Anterior cingulate cortex (tissue), 58 donors: ENCODE data around the gene MIPEP.
A peak's percentile ranks its signal among the peaks of the same experiment; 100 is the strongest.
"Not testable (repeated sequence)": the region's sequence is repeated elsewhere in the genome, so short reads cannot be mapped to it uniquely, and the experiment has no call there.

Experiments
- DNase-seq, 58 donors: peaks; one replicate each; lab custom pipeline; 2025; lab: John Stamatoyannopoulos, UW

Gene MIPEP

DNA sequence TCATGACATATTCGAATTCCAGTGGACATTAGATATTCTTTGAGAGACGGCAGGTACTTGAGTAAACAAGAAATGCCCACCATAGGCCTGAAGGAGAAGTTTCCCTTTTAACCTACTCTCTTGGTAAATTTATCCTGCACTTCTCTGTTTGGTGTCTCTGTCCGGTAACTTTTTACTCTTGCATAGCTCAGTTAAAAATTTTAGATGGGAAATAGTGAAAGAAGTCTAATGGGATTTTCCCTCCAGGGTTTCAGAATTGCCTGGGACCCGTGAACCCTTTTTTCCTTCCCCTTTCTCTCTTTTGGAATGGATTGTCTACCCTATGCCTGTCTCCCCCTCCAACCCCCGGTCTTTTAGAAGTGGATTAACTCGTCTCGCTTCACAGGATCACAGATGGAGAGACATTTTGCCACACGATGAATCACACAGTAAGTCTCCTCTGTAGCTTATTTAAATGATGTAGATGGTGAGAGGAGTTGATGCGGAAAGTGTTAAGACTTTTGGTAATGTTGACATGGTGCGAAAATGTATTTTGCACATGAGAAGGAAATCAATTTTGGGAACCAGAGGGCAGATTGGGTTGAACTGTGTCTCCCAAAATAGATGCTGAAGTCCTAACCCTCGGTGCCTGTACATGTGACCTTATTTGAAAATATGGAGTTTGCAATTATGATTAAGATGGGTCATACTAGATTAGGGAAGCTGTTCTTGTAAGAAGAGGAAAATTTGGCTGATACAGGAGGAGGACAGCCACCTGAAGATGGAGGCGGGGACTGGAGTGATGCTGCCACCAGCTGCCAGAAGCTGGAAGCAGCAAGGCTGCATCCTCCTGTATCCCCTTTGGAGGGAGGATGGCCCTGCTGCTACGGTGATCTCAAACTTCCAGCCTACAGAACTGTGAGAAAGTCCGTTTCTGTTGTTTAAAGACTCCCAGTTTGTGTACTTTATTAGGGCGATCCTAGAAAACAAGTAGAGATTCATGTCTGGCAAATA, 711 bp upstream of the MIPEP start:
- peak in 10 of 58 donors; percentile 3 to 49 (median 34) for DNase-seq

DNA sequence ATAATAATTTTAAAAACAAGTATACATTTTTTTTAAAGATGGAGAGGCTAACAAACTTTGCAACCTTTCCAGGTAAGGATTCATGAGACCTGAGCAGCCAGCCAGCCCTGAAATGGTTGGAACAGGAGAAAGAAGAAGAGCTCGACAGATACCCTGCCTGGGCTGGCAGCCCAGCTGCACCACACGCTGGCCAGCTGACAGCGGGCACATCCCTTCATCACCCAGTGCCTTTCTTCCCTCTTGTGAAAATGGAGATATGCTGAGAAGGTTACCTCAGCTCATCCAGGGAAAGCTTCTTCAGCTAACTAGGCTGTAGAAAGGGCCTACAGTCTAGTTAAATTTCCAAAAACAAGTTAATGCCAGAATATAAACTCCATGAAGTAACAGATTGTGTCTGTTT, 4.8 kb downstream of the MIPEP start:
- peak in 6 of 58 donors; percentile 7 to 23 (median 15) for DNase-seq

DNA sequence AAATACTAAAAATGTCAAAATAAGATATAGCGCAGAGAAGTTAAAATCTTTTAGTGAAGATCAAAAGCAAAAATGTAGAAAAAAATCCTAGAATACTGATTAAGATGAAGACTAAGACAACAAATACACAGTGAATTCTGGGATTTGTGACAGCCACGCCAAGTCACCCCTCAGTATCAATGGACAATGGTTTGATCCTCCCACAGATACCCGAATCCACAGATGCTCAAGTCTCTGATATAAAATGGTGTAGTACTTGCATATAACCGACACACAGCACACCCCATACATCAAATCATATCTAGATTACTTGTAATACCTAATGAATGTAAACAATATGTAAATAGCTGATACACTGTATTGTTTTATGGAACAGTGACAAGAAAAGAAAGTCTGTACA, 5.9 kb downstream of the MIPEP start:
- DNase-seq, result peak in 3 of 58 donors; percentile 13 to 23 (median 14)

DNA sequence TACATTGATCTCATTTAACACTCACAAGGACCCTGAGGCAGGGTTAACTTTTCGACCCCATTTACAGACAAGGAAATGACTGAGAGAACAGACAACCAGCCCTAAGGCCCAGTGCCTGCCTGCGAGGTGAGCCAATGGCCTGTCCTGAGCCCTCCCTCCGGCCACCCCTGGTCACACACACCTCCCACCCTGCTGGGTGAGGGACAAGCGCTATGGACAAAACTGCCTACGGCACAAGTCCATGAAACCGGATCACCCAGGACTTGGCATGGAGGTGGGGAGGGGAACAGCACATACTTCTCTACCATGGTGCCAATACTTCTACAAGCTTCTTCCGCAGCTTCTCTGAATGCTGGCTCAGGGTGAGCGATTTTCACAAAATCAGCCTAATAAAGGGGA, 7.8 kb downstream of the MIPEP start:
- not testable (repeated sequence) for DNase-seq

DNA sequence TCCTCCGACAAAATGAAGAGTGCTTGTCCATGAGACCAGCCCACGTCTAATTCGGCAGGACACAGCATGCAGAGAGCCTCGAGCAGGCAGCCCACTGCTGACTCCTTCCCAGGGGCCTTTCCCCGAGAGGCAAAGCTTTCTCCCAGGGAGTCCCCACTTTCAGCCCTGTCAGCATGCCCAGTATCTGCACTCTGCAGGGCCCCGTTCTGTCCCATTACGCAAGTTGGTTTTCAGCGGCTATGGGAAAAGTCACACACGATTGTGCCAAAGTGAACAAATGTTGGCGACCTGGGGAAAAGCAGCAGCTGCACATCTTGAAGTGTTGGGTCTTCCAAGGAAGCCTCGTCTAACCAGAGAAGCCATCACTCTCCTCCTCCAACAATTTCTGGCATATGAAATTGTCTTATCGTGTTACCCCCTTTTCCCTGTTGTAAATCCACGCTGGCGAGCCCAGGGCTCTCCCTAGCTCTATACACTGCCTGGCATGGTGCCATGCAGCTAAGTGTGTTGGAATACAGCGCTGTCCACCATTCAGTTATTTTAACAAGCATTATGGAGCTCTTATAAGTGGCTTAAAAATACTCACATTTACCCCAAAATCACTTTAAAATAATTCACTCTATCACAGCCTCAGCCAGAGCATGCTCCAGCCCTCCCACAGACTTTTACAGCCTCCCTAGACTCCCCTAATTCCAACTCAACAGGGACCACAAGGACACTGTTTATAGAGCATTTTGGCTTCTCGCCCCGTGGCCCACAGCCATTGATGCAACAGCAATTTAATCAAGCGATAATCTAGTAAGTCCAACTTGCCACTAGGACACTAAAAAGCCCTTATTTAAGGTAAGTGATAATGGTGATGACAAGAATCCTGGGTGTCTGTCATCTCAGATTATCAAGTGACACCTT, 8.5 kb downstream of the MIPEP start:
- peak in 1 of 58 donors; percentile 12 for DNase-seq

DNA sequence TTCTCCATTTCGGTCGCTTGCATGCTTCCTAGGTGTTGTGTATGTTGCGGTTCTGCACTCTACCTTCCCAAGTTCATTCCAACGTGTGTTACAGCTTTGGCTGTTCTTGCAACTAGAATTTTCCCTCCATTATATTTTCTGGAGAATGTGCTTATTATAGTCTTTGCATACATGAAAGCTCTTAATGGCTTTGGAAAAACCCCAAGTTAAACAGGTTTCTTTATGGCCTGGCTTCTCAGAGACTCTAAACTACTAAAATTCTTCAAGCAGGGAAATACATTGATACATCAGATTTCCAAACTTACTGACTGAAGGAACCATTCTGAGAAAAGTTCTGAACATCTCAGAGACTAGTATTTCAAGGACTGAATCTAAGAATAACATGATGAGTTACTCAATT, 11.9 kb downstream of the MIPEP start:
- no peak for DNase-seq

DNA sequence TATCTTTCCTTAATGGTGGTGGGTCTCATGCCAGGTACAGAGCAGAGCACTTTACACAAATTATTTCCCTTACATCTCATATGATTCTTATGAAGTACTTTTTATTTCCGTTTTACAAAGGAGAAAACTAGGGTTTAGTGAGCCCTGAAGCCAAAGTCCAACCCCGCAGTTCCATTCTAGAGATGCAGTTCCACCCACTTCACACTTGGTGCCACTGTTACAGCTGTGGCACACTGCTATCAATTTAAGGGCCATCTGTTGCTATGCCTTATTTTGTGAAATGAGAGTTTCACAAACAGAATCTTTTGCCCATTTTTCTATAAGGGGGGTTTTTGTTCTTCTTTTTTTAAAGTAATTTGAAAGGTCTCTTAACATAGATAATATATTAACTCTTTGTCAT, 12.9 kb downstream of the MIPEP start:
- peak in 4 of 58 donors; percentile 2 to 40 (median 19) for DNase-seq

DNA sequence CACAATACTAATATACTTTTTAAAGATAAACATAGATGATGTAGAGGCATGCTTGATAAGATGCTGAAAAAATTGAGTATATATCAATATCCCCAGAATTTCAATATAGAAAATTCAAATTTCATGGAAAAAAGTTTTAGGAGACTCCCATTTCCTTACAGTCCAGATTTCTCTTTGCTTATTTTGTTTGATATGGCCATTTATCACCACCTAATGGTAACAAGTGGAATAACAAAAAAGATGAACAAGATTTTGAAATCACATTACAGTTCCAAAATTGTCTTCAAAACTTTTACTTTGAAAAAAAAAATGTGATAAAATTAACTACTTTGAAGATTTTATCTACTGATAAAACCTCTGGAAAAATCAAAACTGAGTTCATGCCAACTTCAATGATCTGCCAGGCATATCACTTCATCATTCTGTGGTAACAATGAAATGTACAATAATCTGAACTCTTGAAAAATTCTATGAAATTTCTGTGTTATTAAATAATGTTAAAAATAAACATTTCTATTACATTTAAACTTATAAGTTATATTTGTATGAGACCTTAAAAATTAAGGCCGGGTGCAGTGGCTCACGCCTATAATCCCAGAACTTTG, 17.5 kb downstream of the MIPEP start:
- DNase-seq, result no peak

DNA sequence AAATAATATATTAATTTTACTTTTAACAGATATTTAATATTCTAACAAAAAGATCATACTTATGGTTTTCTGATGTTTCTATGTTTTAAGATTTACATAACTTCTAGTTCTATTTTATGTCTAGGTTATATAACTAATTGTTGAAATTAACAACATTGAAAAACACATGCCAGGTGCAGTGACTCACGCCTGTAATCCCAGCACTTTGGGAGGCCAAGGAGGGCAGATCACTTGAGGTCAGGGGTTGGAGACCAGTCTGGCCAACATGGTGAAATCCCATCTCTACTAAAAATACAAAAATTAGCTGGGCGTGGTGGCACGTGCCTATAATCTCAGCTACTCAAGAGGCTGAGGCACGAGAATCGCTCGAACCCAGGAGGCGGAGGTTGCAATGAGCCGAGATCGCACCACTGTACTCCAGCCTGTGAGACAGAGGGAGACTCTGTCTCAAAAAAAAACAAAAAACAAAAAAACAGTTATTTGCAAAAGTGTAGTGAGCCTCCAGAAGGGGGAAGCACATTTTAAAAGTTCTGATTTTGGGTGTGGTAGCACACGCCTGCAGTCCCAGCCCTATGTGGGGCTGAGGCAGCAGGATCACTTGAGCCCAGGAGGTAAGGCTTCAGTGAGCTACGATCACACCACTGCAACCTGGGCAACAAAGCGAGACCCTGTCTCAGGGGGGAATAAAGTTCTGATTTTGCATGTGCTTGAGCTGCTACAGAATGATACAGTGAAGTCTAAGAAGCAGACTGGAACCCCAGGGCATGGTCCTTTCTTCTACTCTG, 18.7 kb downstream of the MIPEP start:
- DNase-seq, result no peak

DNA sequence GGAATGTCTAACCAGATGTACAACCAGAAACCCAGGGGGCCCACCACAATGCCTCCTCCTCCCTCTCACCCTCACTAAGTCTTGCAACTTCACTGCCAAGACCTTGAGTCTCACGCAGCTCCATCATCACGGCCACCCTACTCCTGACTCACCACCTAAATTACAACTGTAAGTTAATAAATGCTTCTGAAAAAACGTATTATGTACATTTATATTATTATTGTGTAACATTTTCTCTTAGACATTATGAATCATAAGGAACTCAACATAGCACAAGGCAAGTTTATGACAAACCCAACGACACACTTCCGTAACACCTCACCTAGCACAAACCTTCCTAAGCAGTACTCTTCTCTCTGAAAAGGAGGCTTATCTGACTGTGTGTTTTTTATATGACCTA, 20.7 kb downstream of the MIPEP start:
- no peak for DNase-seq

DNA sequence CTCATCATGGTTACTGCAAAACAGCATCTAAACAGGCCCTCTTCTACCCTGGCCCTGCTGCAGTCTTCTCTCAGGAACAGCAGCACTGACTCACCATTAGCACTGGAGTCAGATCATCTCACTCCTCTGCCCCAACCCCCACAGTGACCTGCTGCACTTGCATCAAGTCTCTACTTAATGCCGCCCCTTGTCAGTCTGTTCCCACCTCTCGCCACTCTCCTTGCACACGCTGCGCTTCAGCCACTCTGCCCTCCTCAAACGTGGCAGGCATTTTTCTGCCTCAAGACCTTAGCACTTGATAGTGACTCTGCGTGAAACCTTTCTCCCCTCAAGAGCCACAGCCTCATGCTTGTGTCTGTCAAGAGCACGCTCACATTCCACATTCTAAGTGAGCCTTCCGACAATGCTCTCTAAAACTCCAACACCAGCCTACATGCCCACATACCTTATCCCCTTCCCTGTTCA, 22.1 kb downstream of the MIPEP start:
- DNase-seq, result no peak

DNA sequence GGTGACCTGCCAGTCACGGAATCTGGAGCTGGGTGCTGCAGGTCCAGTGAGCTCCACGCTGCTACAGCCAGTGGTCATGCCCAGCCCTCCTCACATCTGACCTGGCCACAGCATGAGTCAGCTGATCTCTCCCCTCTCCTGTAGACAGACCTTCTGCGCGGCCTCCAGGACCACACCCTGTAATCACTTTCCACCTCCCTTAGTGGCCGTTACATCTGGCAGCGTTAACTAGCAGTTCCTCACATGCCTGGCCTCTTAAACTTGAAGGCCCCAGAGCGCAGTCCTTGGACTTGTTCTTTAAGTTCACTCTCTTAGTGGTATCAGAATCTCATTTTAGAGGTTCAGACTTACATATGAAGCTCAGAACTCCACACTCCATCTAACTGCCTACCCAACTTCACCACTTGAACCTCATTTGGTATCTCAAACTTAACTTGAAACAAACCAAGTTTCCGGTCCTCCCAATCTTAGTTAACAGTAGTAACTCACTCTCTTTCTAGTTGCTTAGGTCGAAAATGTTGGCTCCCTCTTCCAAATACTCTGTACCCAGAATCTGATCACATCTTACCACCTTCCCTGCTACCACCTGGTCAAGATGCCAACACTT, 22.7 kb downstream of the MIPEP start:
- no peak for DNase-seq

DNA sequence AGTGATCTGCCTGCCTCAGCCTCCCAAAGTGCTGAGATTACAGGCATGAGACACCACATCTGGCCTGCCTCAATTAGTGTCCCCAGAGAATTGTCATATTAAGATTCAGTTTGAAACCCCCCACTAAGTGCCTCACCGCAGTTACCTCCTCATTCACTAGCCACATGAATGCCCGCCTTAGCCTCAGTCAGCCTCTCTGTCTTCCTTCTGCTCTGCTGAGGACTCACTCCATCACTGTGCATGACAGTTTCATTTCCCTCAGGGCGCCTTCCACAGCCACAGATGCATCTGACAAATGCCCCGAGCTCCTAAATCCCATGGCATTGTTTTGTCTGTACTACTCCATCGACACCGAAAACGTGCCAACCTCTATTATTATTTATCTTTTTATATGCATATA, 23.3 kb downstream of the MIPEP start:
- DNase-seq, result no peak

DNA sequence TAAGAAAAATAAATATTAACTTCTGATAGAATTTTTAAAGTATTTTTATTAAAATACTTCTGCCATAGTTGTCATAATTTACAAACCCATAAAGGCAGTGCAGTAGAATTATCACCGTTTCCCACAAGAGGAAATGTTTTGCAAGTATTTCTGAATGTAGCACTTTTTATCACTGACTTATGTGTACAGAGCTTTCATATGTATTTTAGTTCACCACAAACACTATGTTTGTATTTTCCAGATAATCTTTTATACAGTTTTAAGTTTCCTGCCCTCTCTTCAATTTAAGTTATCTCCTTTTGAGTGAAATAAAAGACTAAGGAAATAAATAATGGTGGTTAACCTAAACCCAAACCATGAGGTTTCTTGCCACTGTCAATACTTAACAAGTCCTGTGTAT, 24.2 kb downstream of the MIPEP start:
- no peak for DNase-seq

DNA sequence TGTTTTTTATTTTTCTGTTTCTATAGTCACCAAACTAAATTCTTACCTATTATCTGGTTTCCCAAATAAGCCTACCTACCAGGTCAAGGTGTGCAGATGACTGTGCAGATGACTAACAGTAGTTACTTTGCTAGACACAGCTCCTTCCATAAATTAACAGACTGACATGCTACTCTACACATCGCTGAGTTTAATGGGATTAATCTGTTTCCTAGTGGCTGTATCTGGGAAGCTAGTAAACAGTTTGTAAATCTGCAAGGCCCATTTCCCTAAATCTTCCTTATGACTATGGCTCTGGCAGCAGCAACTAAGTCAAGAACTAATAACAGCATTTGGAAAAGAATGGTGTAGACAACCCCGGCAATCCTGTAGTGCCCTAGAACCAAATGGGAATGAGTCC, 27.9 kb downstream of the MIPEP start:
- DNase-seq, result no peak

DNA sequence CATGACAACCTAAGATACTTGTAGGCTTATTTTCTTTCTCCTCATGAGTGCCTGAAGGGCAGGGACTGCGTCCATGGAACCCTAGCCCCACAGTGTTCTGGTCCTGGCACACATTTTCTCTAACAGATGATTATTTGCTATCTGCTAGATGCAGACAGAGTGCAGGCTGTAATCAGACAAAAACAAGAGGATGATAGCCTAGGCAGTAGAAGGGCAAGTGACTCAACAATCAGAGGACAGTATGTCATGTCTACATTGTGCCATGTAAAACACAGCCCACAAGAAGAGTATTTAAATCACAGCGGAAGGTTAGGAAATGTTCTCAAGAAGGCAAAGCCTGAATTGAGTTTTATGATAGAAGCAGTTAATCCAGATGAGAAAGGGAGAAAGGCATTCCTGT, 29.3 kb downstream of the MIPEP start:
- no peak for DNase-seq

DNA sequence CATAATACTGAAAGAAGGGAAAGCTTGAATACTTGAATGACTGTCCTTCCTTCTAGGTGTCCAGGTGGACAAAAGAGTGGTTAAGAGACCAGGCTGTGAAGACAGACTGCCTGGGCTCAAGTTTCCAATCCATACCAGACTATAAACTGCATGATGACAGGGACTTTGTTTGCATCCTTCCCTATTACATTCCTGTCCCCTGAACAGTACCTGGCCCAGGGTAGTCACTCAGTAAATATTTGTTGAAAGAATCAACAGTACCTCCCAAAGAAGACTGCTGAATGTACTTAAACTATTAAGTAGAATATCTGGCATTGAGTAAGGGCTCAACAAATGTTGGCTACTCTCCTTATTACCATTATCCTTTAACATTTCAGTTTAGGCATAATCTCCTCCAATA, 29.7 kb downstream of the MIPEP start:
- no peak for DNase-seq

DNA sequence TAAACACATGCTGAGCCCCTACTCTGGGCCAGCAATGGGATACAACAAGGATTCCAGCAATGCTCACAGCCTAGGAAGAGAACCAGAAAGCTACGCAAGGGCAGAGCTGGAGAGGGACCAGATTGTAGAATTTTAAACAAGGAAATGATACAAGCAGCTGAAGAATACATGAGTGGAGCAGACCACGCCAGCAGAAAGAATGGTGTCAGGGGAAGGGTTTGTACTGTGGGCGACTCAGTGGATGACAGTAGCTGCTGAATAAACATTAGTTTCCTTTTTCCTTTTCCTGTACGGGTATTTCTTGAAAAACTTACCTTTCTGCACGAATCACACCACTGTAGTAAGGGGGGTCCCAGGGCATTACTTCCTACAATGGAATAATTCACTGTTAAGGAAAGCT, 30.7 kb downstream of the MIPEP start:
- DNase-seq, result no peak

DNA sequence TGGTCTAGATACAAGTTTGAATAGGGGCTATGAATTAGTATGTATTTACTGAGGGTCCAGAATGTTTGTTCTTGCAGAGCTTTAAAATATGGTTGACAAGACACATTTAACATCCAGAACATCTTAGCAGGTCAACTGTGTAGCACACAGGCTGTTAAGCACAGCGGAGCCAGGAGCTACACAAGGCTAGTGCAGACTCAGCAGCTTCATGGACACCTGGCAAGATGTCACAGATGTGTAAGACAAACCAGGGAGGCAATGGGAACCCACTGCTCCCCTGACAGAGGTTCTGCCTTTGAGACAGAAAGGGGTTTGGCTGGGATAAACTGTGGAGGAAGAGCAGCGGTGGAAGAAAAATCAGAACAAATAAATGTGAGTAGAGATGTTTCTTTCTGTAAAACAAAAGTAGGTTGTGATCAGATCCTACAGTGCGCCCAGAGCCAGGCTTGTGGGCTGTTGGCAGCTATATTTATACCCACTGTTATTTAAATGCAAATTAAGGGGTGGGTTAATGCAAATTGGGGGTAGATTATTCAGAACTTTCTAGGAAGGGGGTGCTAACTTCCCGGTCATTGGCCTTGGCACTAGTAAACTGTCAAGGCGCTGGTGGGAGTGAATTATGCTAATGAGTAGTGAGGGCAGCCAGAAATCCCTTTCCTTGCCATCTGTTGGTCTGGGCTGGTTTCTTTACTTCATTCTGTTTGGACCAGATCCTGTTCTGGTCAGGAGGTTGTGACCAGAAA, 33.0 kb downstream of the MIPEP start:
- peak in 23 of 58 donors; percentile 6 to 68 (median 21) for DNase-seq
